Caco-2 (cell line): ENCODE data around the gene PAWR. TPM values are rescaled to one million over a fixed set of nuclear protein-coding genes. Genes with fewer than 3 reads are reported as not detected.

Experiments used
- BruUV-seq: library from RNA; stranded (reverse); fragments of 400-500 nt; replicated peaks from 2 replicates; lab custom pipeline; 2021; lab: Mats Ljungman, UMichigan
- CTCF ChIA-PET: fragments of 300-600 bp; sonication (Branson Sonifier 250); formaldehyde crosslinking; loops from one replicate; lab custom pipeline; 2022; ENCODE audit warnings: antibody characterized with exemption; lab: Charles Lee
- POLR2A ChIA-PET: fragments of 300-600 bp; sonication (Branson Sonifier 250); formaldehyde crosslinking; loops from one replicate; lab custom pipeline; 2022; ENCODE audit warnings: antibody characterized with exemption; lab: Charles Lee
- DNase-seq, 2 experiments: peaks; one replicate each; pipeline versions ENCODE4 v3.0.0 to v3.0.0-alpha.2; 2020 to 2022
- H3K27me3 ChIP-seq: replicated peaks from 2 replicates; pipeline ENCODE4 v1.6.0; 2011; ENCODE audit warnings: low read length; ENCODE audit not compliant: control insufficient read depth, insufficient read depth
- H3K36me3 ChIP-seq: 2 replicates; pipeline ENCODE4 v1.5.1; 2011; ENCODE audit warnings: low read length; ENCODE audit not compliant: control insufficient read depth, insufficient read depth
- H3K4me1 ChIP-seq: fragments of 250-450 bp; sonication (Bioruptor Pico); 2 replicates; pipeline ENCODE4 v1.5.1; 2020; ENCODE audit warnings: mild to moderate bottlenecking
- H3K4me3 ChIP-seq: 2 replicates; pipeline ENCODE4 v1.5.1; 2011; ENCODE audit warnings: low read depth, mild to moderate bottlenecking, control low read depth, low read length
- H3K9me3 ChIP-seq: fragments of 250-450 bp; sonication (Bioruptor Pico); 2 replicates; pipeline ENCODE4 v1.5.1; 2020; ENCODE audit warnings: mild to moderate bottlenecking, moderate library complexity
- H3K27ac Mint-ChIP-seq: one replicate; pipeline ENCODE4 v1.8.0; 2022; ENCODE audit warnings: mixed read lengths; ENCODE audit not compliant: unreplicated experiment
- H3K27me3 Mint-ChIP-seq: one replicate; pipeline ENCODE4 v1.8.0; 2022; ENCODE audit warnings: mixed read lengths; ENCODE audit not compliant: insufficient read depth, unreplicated experiment
- H3K36me3 Mint-ChIP-seq: one replicate; pipeline ENCODE4 v1.8.0; 2022; ENCODE audit warnings: mild to moderate bottlenecking, mixed read lengths; ENCODE audit not compliant: insufficient read depth, unreplicated experiment
- H3K4me1 Mint-ChIP-seq: one replicate; pipeline ENCODE4 v1.8.0; 2022; ENCODE audit warnings: low read depth, mixed read lengths; ENCODE audit not compliant: unreplicated experiment
- H3K4me3 Mint-ChIP-seq: one replicate; pipeline ENCODE4 v1.8.0; 2022; ENCODE audit warnings: mild to moderate bottlenecking, moderate library complexity, mixed read lengths; ENCODE audit not compliant: unreplicated experiment
- H3K9me3 Mint-ChIP-seq: one replicate; pipeline ENCODE4 v1.8.0; 2022; ENCODE audit warnings: mixed read lengths; ENCODE audit not compliant: unreplicated experiment
- CTCF ChIP-seq, 2 experiments: fragments of 200-600 bp in 1 of 2; IDR thresholded peaks; 1 replicate in 1 of 2; 2 replicates in 1 of 2; pipeline versions ENCODE4 v1.5.1 to v1.8.0; 2011 to 2022; ENCODE audit warnings: antibody characterized with exemption in 1 of 2, control low read depth in 1 of 2, inconsistent platforms in 1 of 2, low read depth in 1 of 2, low read length in 1 of 2, mild to moderate bottlenecking in 1 of 2, moderate library complexity in 1 of 2; ENCODE audit not compliant: insufficient read depth in 1 of 2, severe bottlenecking in 1 of 2, unreplicated experiment in 1 of 2
- intact Hi-C: fragments of 100-400 bp; cut with micrococcal nuclease; formaldehyde crosslinking; loops from one replicate; pipeline ENCODE4 v1.10.0; 2022; ENCODE audit not compliant: unreplicated experiment
- total RNA-seq: library from RNA; stranded (reverse); gene quantifications from 2 replicates; pipeline ENCODE4 v1.2.3, GENCODE V29; 2022

PAWR gene
- total RNA-seq, 1 experiment from 2014 or later = 157 TPM

- ChIA-PET CTCF (no interaction called here), POLR2A (no interaction called here)
- H3K4me1 Mint-ChIP-seq = peaks cover 41% of the 10 kb centered on the region
- Histone ChIP-seq H3K4me3 (no peak overlapping the region), H3K9me3 (no peaks in the 10 kb centered on the region), H3K36me3 (no peaks in the 10 kb centered on the region), H3K4me1 (peaks cover 31% of the 10 kb centered on the region), H3K27me3 (no peaks in the 10 kb centered on the region)
- no peak for DNase-seq
- no peak overlapping the region for H3K4me3 Mint-ChIP-seq
- no peaks in the 10 kb centered on the region for H3K9me3 Mint-ChIP-seq
- TF ChIP-seq CTCF (IDR thresholded peaks at IDR 0.05; ENCODE audit: insufficient read depth in 1 of 2, low read depth in 1 of 2, low read length in 1 of 2, severe bottlenecking in 1 of 2, unreplicated experiment in 1 of 2) = no peak
- BruUV-seq = no TSS peak
- H3K27me3 Mint-ChIP-seq = no peaks in the 10 kb centered on the region
- intact Hi-C loops = no loop called here
- H3K36me3 Mint-ChIP-seq = peaks cover 41% of the 10 kb centered on the region
- H3K27ac Mint-ChIP-seq = no peak overlapping the region
Measured at GRCh38 chr12:79681008-79681590, 9.7 kb downstream of the PAWR start.

- no peaks in the 10 kb centered on the region for H3K9me3 ChIP-seq
- peaks cover 33% of the 10 kb centered on the region for H3K4me1 Mint-ChIP-seq
- H3K4me1 ChIP-seq = peaks cover 28% of the 10 kb centered on the region
- no TSS peak for BruUV-seq
- no peak overlapping the region for H3K4me3 Mint-ChIP-seq
- no peak for TF ChIP-seq CTCF (IDR thresholded peaks at IDR 0.05; ENCODE audit: insufficient read depth in 1 of 2, low read depth in 1 of 2, low read length in 1 of 2, severe bottlenecking in 1 of 2, unreplicated experiment in 1 of 2)
- ChIA-PET POLR2A (no interaction called here), CTCF (no interaction called here)
- no peak overlapping the region for H3K27ac Mint-ChIP-seq
- H3K36me3 ChIP-seq = no peaks in the 10 kb centered on the region
- H3K9me3 Mint-ChIP-seq = no peaks in the 10 kb centered on the region
- H3K27me3 Mint-ChIP-seq = no peaks in the 10 kb centered on the region
- no peaks in the 10 kb centered on the region for H3K27me3 ChIP-seq
- H3K4me3 ChIP-seq = no peak overlapping the region
- DNase-seq = no peak
- intact Hi-C loops = no loop called here
- H3K36me3 Mint-ChIP-seq = peaks cover 37% of the 10 kb centered on the region
Measured at GRCh38 chr12:79680051-79680450, 10.7 kb downstream of the PAWR start.

- H3K36me3 Mint-ChIP-seq = peaks cover 49% of the 10 kb centered on the region
- BruUV-seq = no TSS peak
- Histone ChIP-seq H3K27me3 (no peaks in the 10 kb centered on the region), H3K36me3 (no peaks in the 10 kb centered on the region), H3K4me3 (no peak overlapping the region), H3K9me3 (no peaks in the 10 kb centered on the region), H3K4me1 (peaks cover 28% of the 10 kb centered on the region)
- intact Hi-C loops = no loop called here
- H3K9me3 Mint-ChIP-seq = no peaks in the 10 kb centered on the region
- H3K4me1 Mint-ChIP-seq = peaks cover 33% of the 10 kb centered on the region
- TF ChIP-seq CTCF (IDR thresholded peaks at IDR 0.05; ENCODE audit: insufficient read depth in 1 of 2, low read depth in 1 of 2, low read length in 1 of 2, severe bottlenecking in 1 of 2, unreplicated experiment in 1 of 2) = no peak
- ChIA-PET CTCF (no interaction called here), POLR2A (no interaction called here)
- no peak for DNase-seq
- H3K4me3 Mint-ChIP-seq = no peak overlapping the region
- H3K27me3 Mint-ChIP-seq = no peaks in the 10 kb centered on the region
- H3K27ac Mint-ChIP-seq = no peak overlapping the region
Measured at GRCh38 chr12:79678306-79678705, 12.5 kb downstream of the PAWR start.
